ENCODE data around the gene FBXO22.

The FBXO22 gene

GRCh38 chr15:75945953-75946352, 42.3 kb downstream of the FBXO22 start:
- H3K27me3 ChIP-seq (ENCODE audit: low read length): no peaks in the 10 kb centered on the region

GRCh38 chr15:75947092-75947491, 43.4 kb downstream of the FBXO22 start:
- TF ChIP-seq CTCF (IDR thresholded peaks at IDR 0.05; ENCODE audit: insufficient read depth, low read length, poor library complexity, severe bottlenecking): no peak
- TF ChIP-seq EZH2phosphoT487 (conservative IDR thresholded peaks at IDR 0.05; ENCODE audit: low read length): no peak
- Histone ChIP-seq H4K20me1 (ENCODE audit: low read depth, low read length) (no peaks in the 10 kb centered on the region), H3K79me2 (ENCODE audit: insufficient read depth, low read length) (no peaks in the 10 kb centered on the region), H3K9ac (ENCODE audit: low read length) (no peak overlapping the region), H3K27me3 (ENCODE audit: low read length) (no peaks in the 10 kb centered on the region), H2AFZ (ENCODE audit: low read depth, low read length, severe bottlenecking) (no peak overlapping the region), H3K4me3 (ENCODE audit: insufficient read depth, low read length, poor library complexity, severe bottlenecking) (no peak overlapping the region), H3K9me3 (ENCODE audit: insufficient read depth, low read length) (no peaks in the 10 kb centered on the region), H3K36me3 (ENCODE audit: low read length) (no peaks in the 10 kb centered on the region), H3F3A (ENCODE audit: insufficient read depth) (0 out of 2 replicates have a peak, but pooled peaks cover 3% of the 10 kb centered on the region), H3K4me2 (ENCODE audit: low read depth, low read length, poor library complexity, severe bottlenecking) (no peak overlapping the region), H3K27ac (ENCODE audit: low read depth, low read length) (no peak overlapping the region), H3K9me2 (replicated peaks; ENCODE audit: insufficient read depth, low read length) (no peaks in the 10 kb centered on the region)

More at GRCh38 chr15:75945953-75946352, 42.3 kb downstream of the FBXO22 start:
- no peak overlapping the region for H2AFZ ChIP-seq (ENCODE audit: low read depth, low read length, severe bottlenecking)
- no peaks in the 10 kb centered on the region for H4K20me1 ChIP-seq (ENCODE audit: low read depth, low read length)
- H3K36me3 ChIP-seq (ENCODE audit: low read length): no peaks in the 10 kb centered on the region
- H3K4me3 ChIP-seq (ENCODE audit: insufficient read depth, low read length, poor library complexity, severe bottlenecking): no peak overlapping the region
- 0 out of 2 replicates have a peak, but pooled peaks cover 3% of the 10 kb centered on the region for H3F3A ChIP-seq (ENCODE audit: insufficient read depth)
- H3K9me3 ChIP-seq (ENCODE audit: insufficient read depth, low read length): no peaks in the 10 kb centered on the region
- no peaks in the 10 kb centered on the region for H3K9me2 ChIP-seq (replicated peaks; ENCODE audit: insufficient read depth, low read length)
- TF ChIP-seq EZH2phosphoT487 (conservative IDR thresholded peaks at IDR 0.05; ENCODE audit: low read length): no peak
- TF ChIP-seq CTCF (IDR thresholded peaks at IDR 0.05; ENCODE audit: insufficient read depth, low read length, poor library complexity, severe bottlenecking): no peak
- H3K9ac ChIP-seq (ENCODE audit: low read length): no peak overlapping the region
- H3K4me2 ChIP-seq (ENCODE audit: low read depth, low read length, poor library complexity, severe bottlenecking): no peak overlapping the region
- H3K79me2 ChIP-seq (ENCODE audit: insufficient read depth, low read length): no peaks in the 10 kb centered on the region
- H3K27ac ChIP-seq (ENCODE audit: low read depth, low read length): no peak overlapping the region

- Histone ChIP-seq H3K36me3 (ENCODE audit: low read length) (no peaks in the 10 kb centered on the region), H3K27me3 (ENCODE audit: low read length) (no peaks in the 10 kb centered on the region), H2AFZ (ENCODE audit: low read depth, low read length, severe bottlenecking) (no peak overlapping the region), H3K4me3 (ENCODE audit: insufficient read depth, low read length, poor library complexity, severe bottlenecking) (no peak overlapping the region), H3K9me3 (ENCODE audit: insufficient read depth, low read length) (no peaks in the 10 kb centered on the region), H3K79me2 (ENCODE audit: insufficient read depth, low read length) (no peaks in the 10 kb centered on the region), H3F3A (ENCODE audit: insufficient read depth) (no peaks in the 10 kb centered on the region), H3K4me2 (ENCODE audit: low read depth, low read length, poor library complexity, severe bottlenecking) (no peak overlapping the region), H3K9ac (ENCODE audit: low read length) (no peak overlapping the region), H3K27ac (ENCODE audit: low read depth, low read length) (no peak overlapping the region), H4K20me1 (ENCODE audit: low read depth, low read length) (no peaks in the 10 kb centered on the region), H3K9me2 (replicated peaks; ENCODE audit: insufficient read depth, low read length) (no peaks in the 10 kb centered on the region)
- TF ChIP-seq EZH2phosphoT487 (conservative IDR thresholded peaks at IDR 0.05; ENCODE audit: low read length) (no peak), CTCF (IDR thresholded peaks at IDR 0.05; ENCODE audit: insufficient read depth, low read length, poor library complexity, severe bottlenecking) (no peak)
Measured at GRCh38 chr15:75948761-75949296, 45.2 kb downstream of the FBXO22 start.
